Astrocyte (in vitro differentiated cells and primary cell): Measurements from ENCODE around the gene ACOT2. TPM values are rescaled to one million over a fixed set of nuclear protein-coding genes. Genes with fewer than 3 reads are reported as not detected.

Experiments
- DNase-seq: peaks from one replicate; pipeline ENCODE4 v3.0.0-alpha.2; 2010; ENCODE audit warnings: low read depth
- FAIRE-seq: peaks from 2 replicates; lab custom pipeline; 2011; peaks lifted over from hg19 to GRCh38; lab: Jason Lieb, UNC
- H2AFZ ChIP-seq: 2 replicates; pipeline ENCODE4 v1.6.0; 2012; ENCODE audit warnings: low read depth, low read length, inconsistent platforms
- H3K27ac ChIP-seq: 2 replicates; pipeline ENCODE4 v1.5.1; 2011; ENCODE audit warnings: low read depth, low read length, inconsistent platforms
- H3K27me3 ChIP-seq: 2 replicates; pipeline ENCODE4 v1.6.0; 2011; ENCODE audit warnings: low read length, inconsistent platforms; ENCODE audit not compliant: insufficient read depth
- H3K36me3 ChIP-seq: 2 replicates; pipeline ENCODE4 v1.5.1; 2011; ENCODE audit warnings: low read length, inconsistent platforms; ENCODE audit not compliant: insufficient read depth
- H3K4me1 ChIP-seq: 2 replicates; pipeline ENCODE4 v1.5.1; 2011; ENCODE audit warnings: low read length, inconsistent platforms; ENCODE audit not compliant: insufficient read depth
- H3K4me2 ChIP-seq: 2 replicates; pipeline ENCODE4 v1.6.0; 2012; ENCODE audit warnings: low read length, inconsistent platforms
- H3K4me3 ChIP-seq: 2 replicates; pipeline ENCODE4 v1.5.1; 2011; ENCODE audit warnings: low read depth, mild to moderate bottlenecking, low read length, inconsistent platforms; ENCODE audit not compliant: insufficient read depth
- H3K79me2 ChIP-seq: 2 replicates; pipeline ENCODE4 v1.6.0; 2012; ENCODE audit warnings: mild to moderate bottlenecking, low read length, inconsistent platforms; ENCODE audit not compliant: insufficient read depth
- H3K9ac ChIP-seq: 2 replicates; pipeline ENCODE4 v1.6.0; 2012; ENCODE audit warnings: mild to moderate bottlenecking, low read length, inconsistent platforms
- H3K9me3 ChIP-seq: 2 replicates; pipeline ENCODE4 v1.5.1; 2012; ENCODE audit warnings: low read depth, mild to moderate bottlenecking, low read length, inconsistent platforms; ENCODE audit not compliant: insufficient read depth
- H4K20me1 ChIP-seq: 2 replicates; pipeline ENCODE4 v1.6.0; 2012; ENCODE audit warnings: low read length, inconsistent platforms; ENCODE audit not compliant: insufficient read depth
- H3K27ac Mint-ChIP-seq: one replicate; pipeline ENCODE4 v1.8.0; 2021; ENCODE audit warnings: mild to moderate bottlenecking, mixed read lengths; ENCODE audit not compliant: unreplicated experiment
- H3K27me3 Mint-ChIP-seq: one replicate; pipeline ENCODE4 v1.8.0; 2021; ENCODE audit warnings: low read depth, mixed read lengths; ENCODE audit not compliant: unreplicated experiment
- H3K36me3 Mint-ChIP-seq: one replicate; pipeline ENCODE4 v1.8.0; 2021; ENCODE audit warnings: low read depth, mixed read lengths; ENCODE audit not compliant: unreplicated experiment
- H3K4me1 Mint-ChIP-seq: one replicate; pipeline ENCODE4 v1.8.0; 2021; ENCODE audit warnings: low read depth, mixed read lengths; ENCODE audit not compliant: unreplicated experiment
- H3K4me3 Mint-ChIP-seq: one replicate; pipeline ENCODE4 v1.8.0; 2021; ENCODE audit warnings: mild to moderate bottlenecking, moderate library complexity, mixed read lengths; ENCODE audit not compliant: unreplicated experiment
- H3K9me3 Mint-ChIP-seq: one replicate; pipeline ENCODE4 v1.8.0; 2021; ENCODE audit warnings: mild to moderate bottlenecking, mixed read lengths; ENCODE audit not compliant: unreplicated experiment
- EZH2 ChIP-seq: IDR thresholded peaks from 2 replicates; pipeline ENCODE4 v1.6.1; 2012; ENCODE audit warnings: mild to moderate bottlenecking, low read length, inconsistent platforms; ENCODE audit not compliant: insufficient read depth
- total RNA-seq: library from RNA; stranded (reverse); gene quantifications from 2 replicates; pipeline ENCODE4 v1.2.1, GENCODE V29; 2021
- TF ChIP-seq, protein P1 (sequence below): IDR thresholded peaks from 2 replicates; pipeline ENCODE4 v1.5.1; 2011; ENCODE audit warnings: low read depth, mild to moderate bottlenecking, inconsistent platforms, low read length, moderate library complexity; ENCODE audit not compliant: insufficient read depth

The ACOT2 gene
- total RNA-seq, 1 donor from 2014 or later, result 15.7 TPM

DNA sequence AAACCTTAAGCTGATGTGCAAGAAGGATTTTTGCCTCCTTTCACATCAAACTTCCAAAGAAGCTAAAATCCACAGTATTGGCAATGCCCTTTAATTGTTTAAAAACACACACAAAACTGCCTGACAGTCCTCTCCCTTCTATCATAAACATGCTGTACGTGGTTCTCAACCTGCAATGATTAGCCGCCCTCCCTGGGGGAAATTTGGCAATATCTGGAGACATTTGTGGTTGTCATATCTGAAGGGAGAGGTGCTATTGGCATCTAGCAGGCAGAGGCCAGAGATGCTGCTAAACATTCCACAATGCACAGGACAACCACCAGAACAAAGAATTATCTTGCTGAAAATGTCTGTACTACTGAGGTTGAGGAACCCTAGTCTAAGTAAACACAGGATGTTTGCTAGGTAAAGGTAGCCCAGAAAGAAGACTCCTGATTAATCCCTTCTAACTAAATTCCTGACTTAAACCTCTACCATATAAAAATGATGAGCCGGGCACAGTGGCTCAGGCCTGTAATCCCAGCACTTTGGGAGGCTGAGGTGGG, 44.5 kb downstream of the ACOT2 start:
- no peaks in the 10 kb centered on the region for H3K4me1 ChIP-seq
- no peak for DNase-seq
- Mint-ChIP-seq H3K36me3 (no peaks in the 10 kb centered on the region), H3K27ac (no peak overlapping the region), H3K27me3 (peaks cover 7% of the 10 kb centered on the region), H3K9me3 (peaks cover 2% of the 10 kb centered on the region), H3K4me1 (peaks cover 1% of the 10 kb centered on the region), H3K4me3 (peak overlapping the region; percentile 86)
- H2AFZ ChIP-seq, result no peak overlapping the region
- peak overlapping the region; percentile 90 for H3K4me2 ChIP-seq
- no peak for TF ChIP-seq EZH2
- TF ChIP-seq, protein P1, sequence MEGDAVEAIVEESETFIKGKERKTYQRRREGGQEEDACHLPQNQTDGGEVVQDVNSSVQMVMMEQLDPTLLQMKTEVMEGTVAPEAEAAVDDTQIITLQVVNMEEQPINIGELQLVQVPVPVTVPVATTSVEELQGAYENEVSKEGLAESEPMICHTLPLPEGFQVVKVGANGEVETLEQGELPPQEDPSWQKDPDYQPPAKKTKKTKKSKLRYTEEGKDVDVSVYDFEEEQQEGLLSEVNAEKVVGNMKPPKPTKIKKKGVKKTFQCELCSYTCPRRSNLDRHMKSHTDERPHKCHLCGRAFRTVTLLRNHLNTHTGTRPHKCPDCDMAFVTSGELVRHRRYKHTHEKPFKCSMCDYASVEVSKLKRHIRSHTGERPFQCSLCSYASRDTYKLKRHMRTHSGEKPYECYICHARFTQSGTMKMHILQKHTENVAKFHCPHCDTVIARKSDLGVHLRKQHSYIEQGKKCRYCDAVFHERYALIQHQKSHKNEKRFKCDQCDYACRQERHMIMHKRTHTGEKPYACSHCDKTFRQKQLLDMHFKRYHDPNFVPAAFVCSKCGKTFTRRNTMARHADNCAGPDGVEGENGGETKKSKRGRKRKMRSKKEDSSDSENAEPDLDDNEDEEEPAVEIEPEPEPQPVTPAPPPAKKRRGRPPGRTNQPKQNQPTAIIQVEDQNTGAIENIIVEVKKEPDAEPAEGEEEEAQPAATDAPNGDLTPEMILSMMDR, result no peak
- H3K79me2 ChIP-seq, result no peaks in the 10 kb centered on the region
- no peaks in the 10 kb centered on the region for H3K9me3 ChIP-seq
- H3K27me3 ChIP-seq, result no peaks in the 10 kb centered on the region
- no peaks in the 10 kb centered on the region for H4K20me1 ChIP-seq
- peak overlapping the region; percentile 66 for H3K4me3 ChIP-seq
- FAIRE-seq, result no peak
- H3K9ac ChIP-seq, result no peak overlapping the region
- no peaks in the 10 kb centered on the region for H3K36me3 ChIP-seq
- H3K27ac ChIP-seq, result no peak overlapping the region

DNA sequence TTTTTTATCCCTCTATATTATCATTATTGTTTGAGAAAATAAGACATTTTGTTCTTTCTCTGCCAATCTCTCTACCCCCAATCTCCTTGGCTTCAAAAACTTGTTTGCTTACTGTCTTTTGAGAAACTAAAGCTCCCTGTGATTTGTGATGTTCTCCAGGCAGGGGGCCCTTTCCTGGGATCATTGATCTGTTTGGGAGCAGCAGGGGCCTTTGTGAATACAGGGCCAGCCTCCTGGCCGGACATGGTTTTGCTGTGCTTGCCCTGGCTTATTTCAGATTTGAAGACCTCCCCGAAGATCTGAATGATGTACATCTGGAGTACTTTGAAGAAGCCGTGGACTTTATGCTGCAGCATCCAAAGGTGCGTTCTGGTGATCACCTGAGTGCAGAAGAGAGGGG, 47.8 kb downstream of the ACOT2 start:
- H3K9me3 Mint-ChIP-seq, result no peaks in the 10 kb centered on the region
- no peak overlapping the region for H3K4me2 ChIP-seq

DNA sequence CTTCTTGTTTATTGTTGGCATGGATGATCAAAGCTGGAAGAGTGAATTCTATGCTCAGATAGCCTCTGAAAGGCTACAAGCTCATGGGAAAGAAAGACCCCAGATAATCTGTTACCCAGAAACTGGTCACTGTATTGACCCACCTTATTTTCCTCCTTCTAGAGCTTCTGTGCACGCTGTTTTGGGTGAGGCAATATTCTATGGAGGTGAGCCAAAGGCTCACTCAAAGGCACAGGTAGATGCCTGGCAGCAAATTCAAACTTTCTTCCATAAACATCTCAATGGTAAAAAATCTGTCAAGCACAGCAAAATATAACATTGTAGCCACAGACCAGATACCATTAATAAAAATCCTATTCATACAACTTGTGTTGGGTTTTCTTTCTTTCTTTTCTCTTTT, 50.5 kb downstream of the ACOT2 start:
- H3K4me1 ChIP-seq, result no peaks in the 10 kb centered on the region
- DNase-seq (no peak), FAIRE-seq (no peak)
- H3K4me2 ChIP-seq, result no peak overlapping the region
- no peaks in the 10 kb centered on the region for H3K36me3 ChIP-seq
- no peak overlapping the region for H3K4me3 Mint-ChIP-seq
- H3K4me3 ChIP-seq, result no peak overlapping the region
- H3K79me2 ChIP-seq, result no peaks in the 10 kb centered on the region
- H3K9me3 ChIP-seq, result no peaks in the 10 kb centered on the region
- no peaks in the 10 kb centered on the region for H3K4me1 Mint-ChIP-seq
- no peaks in the 10 kb centered on the region for H3K9me3 Mint-ChIP-seq
- TF ChIP-seq, protein P1, result no peak
- no peak for TF ChIP-seq EZH2
- H3K27ac Mint-ChIP-seq, result no peak overlapping the region
- H3K9ac ChIP-seq, result no peak overlapping the region
- peaks cover 2% of the 10 kb centered on the region for H3K36me3 Mint-ChIP-seq
- H2AFZ ChIP-seq, result no peak overlapping the region
- H3K27me3 ChIP-seq, result no peaks in the 10 kb centered on the region
- no peaks in the 10 kb centered on the region for H4K20me1 ChIP-seq
- no peak overlapping the region for H3K27ac ChIP-seq
- peaks cover 4% of the 10 kb centered on the region for H3K27me3 Mint-ChIP-seq

More for the DNA sequence above, 47.8 kb downstream of the ACOT2 start:
- no peaks in the 10 kb centered on the region for H3K27me3 ChIP-seq
- Mint-ChIP-seq H3K36me3 (no peaks in the 10 kb centered on the region), H3K4me3 (no peak overlapping the region), H3K4me1 (no peaks in the 10 kb centered on the region), H3K27ac (no peak overlapping the region), H3K27me3 (peaks cover 4% of the 10 kb centered on the region)
- H3K36me3 ChIP-seq, result no peaks in the 10 kb centered on the region
- no peaks in the 10 kb centered on the region for H3K4me1 ChIP-seq
- no peaks in the 10 kb centered on the region for H3K9me3 ChIP-seq
- no peak overlapping the region for H3K4me3 ChIP-seq
- H4K20me1 ChIP-seq, result no peaks in the 10 kb centered on the region
- no peak for FAIRE-seq
- H3K9ac ChIP-seq, result no peak overlapping the region
- no peaks in the 10 kb centered on the region for H3K79me2 ChIP-seq
- H3K27ac ChIP-seq, result no peak overlapping the region
- TF ChIP-seq EZH2, result no peak
- TF ChIP-seq, protein P1, result no peak
- no peak overlapping the region for H2AFZ ChIP-seq
- no peak for DNase-seq
